Activated B cell treated with CpG ODN at 0.5 μM for 24 hours (primary cell): ENCODE data around the gene CCM2L. TPM values are rescaled to one million over a fixed set of nuclear protein-coding genes. Genes with fewer than 3 reads are reported as not detected.

Experiments
- ATAC-seq: fragments of 200-7000 bp; cut with Tn5 transposase; one replicate; pipeline ENCODE4 v1.10.0; 2021; ENCODE audit warnings: low read depth, mild to moderate bottlenecking, moderate library complexity
- CTCF ChIA-PET: fragments of 350-600 bp; sonication (Branson Sonifier 250); formaldehyde crosslinking; loops from one replicate; lab custom pipeline; 2021; ENCODE audit warnings: antibody characterized with exemption; lab: Charles Lee
- POLR2A ChIA-PET: fragments of 350-600 bp; sonication (Branson Sonifier 250); formaldehyde crosslinking; loops from one replicate; lab custom pipeline; 2021; ENCODE audit warnings: antibody characterized with exemption; lab: Charles Lee
- DNase-seq: peaks from one replicate; pipeline ENCODE4 v3.0.0; 2022
- H3K27ac Mint-ChIP-seq: one replicate; pipeline ENCODE4 v1.8.0; 2020; ENCODE audit warnings: mixed read lengths
- H3K27me3 Mint-ChIP-seq: one replicate; pipeline ENCODE4 v1.8.0; 2021; ENCODE audit warnings: mixed read lengths
- H3K36me3 Mint-ChIP-seq: one replicate; pipeline ENCODE4 v1.8.0; 2021; ENCODE audit warnings: low read depth, mixed read lengths
- H3K4me1 Mint-ChIP-seq: one replicate; pipeline ENCODE4 v1.8.0; 2021; ENCODE audit warnings: mixed read lengths
- H3K4me3 Mint-ChIP-seq: one replicate; pipeline ENCODE4 v1.8.0; 2020; ENCODE audit warnings: mild to moderate bottlenecking, mixed read lengths
- H3K9me3 Mint-ChIP-seq: one replicate; pipeline ENCODE4 v1.8.0; 2020; ENCODE audit warnings: mixed read lengths
- intact Hi-C: fragments of 100-400 bp; cut with micrococcal nuclease; formaldehyde crosslinking; loops from one replicate; pipeline ENCODE4 v1.15.1; 2024
- total RNA-seq: library from RNA; stranded (reverse); gene quantifications from 2 replicates; pipeline ENCODE4 v1.2.3, GENCODE V29; 2022
- TF ChIP-seq, protein P1 (sequence below): fragments of 200-600 bp; IDR thresholded peaks from one replicate; pipeline ENCODE4 v1.8.0; 2022; ENCODE audit warnings: antibody characterized with exemption, mild to moderate bottlenecking

Gene CCM2L
- total RNA-seq, 1 donor from 2014 or later: 0.11 TPM

GRCh38 chr20:32062776-32063170 lies 52.5 kb downstream of the CCM2L start:
- intact Hi-C loops: loop anchor here (1.0 kb wide), 2 partner anchors 10 to 27 kb away; partner anchors contain the start of gene HCK
- POLR2A ChIA-PET: interaction anchor here (0.6 to 2.8 kb wide), 10 partner anchors 10 to 29 kb away, joined by 3 to 39 read pairs (median 5); partner anchors contain the start of gene HCK
- Mint-ChIP-seq H3K27ac (peak overlapping the region; percentile 75), H3K36me3 (peaks cover 59% of the 10 kb centered on the region), H3K4me1 (peaks cover 54% of the 10 kb centered on the region), H3K27me3 (no peaks in the 10 kb centered on the region), H3K4me3 (peak overlapping the region; percentile 35), H3K9me3 (no peaks in the 10 kb centered on the region)
- TF ChIP-seq, protein P1, sequence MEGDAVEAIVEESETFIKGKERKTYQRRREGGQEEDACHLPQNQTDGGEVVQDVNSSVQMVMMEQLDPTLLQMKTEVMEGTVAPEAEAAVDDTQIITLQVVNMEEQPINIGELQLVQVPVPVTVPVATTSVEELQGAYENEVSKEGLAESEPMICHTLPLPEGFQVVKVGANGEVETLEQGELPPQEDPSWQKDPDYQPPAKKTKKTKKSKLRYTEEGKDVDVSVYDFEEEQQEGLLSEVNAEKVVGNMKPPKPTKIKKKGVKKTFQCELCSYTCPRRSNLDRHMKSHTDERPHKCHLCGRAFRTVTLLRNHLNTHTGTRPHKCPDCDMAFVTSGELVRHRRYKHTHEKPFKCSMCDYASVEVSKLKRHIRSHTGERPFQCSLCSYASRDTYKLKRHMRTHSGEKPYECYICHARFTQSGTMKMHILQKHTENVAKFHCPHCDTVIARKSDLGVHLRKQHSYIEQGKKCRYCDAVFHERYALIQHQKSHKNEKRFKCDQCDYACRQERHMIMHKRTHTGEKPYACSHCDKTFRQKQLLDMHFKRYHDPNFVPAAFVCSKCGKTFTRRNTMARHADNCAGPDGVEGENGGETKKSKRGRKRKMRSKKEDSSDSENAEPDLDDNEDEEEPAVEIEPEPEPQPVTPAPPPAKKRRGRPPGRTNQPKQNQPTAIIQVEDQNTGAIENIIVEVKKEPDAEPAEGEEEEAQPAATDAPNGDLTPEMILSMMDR: no peak
- ATAC-seq (peak; percentile 84), DNase-seq (no peak)
- CTCF ChIA-PET: interaction anchor here (1.0 to 2.2 kb wide), 4 partner anchors 10 to 31 kb away, joined by 5 to 17 read pairs (median 6); partner anchors contain the start of gene HCK

GRCh38 chr20:32063695-32064094 lies 53.5 kb downstream of the CCM2L start:
- TF ChIP-seq, protein P1: no peak
- Mint-ChIP-seq H3K4me3 (no peak overlapping the region), H3K36me3 (peaks cover 57% of the 10 kb centered on the region), H3K27me3 (no peaks in the 10 kb centered on the region), H3K9me3 (no peaks in the 10 kb centered on the region), H3K27ac (no peak overlapping the region), H3K4me1 (peaks cover 49% of the 10 kb centered on the region)
- ChIA-PET POLR2A (interaction anchor here (1.0 to 2.8 kb wide), 5 partner anchors 8 to 29 kb away, joined by 3 to 39 read pairs (median 16); partner anchors contain the start of gene HCK), CTCF (interaction anchor here (1.0 to 2.2 kb wide), 2 partner anchors 28 kb away, joined by 3 to 17 read pairs; no protein-coding TSS in a partner anchor)
- intact Hi-C loops: no loop called here
- ATAC-seq (no peak), DNase-seq (no peak)

GRCh38 chr20:32064667-32065066 lies 54.4 kb downstream of the CCM2L start:
- Mint-ChIP-seq H3K9me3 (no peaks in the 10 kb centered on the region), H3K36me3 (peaks cover 59% of the 10 kb centered on the region), H3K27ac (no peak overlapping the region), H3K4me1 (peaks cover 52% of the 10 kb centered on the region), H3K27me3 (no peaks in the 10 kb centered on the region), H3K4me3 (no peak overlapping the region)
- intact Hi-C loops: no loop called here
- DNase-seq (no peak), ATAC-seq (no peak)
- CTCF ChIA-PET: no interaction called here
- POLR2A ChIA-PET: interaction anchor here (1.0 to 2.8 kb wide), 3 partner anchors 9 to 29 kb away, joined by 3 to 39 read pairs (median 21); partner anchors contain the start of gene HCK
- TF ChIP-seq, protein P1: no peak

- CTCF ChIA-PET: interaction anchor here (1.2 kb wide), 1 partner anchor 23 kb away, joined by 3 read pairs; no protein-coding TSS in a partner anchor
- H3K27ac Mint-ChIP-seq: peak overlapping the region; percentile 21
- H3K36me3 Mint-ChIP-seq: peaks cover 63% of the 10 kb centered on the region
- H3K4me3 Mint-ChIP-seq: no peak overlapping the region
- ATAC-seq: no peak
- H3K27me3 Mint-ChIP-seq: no peaks in the 10 kb centered on the region
- H3K9me3 Mint-ChIP-seq: no peaks in the 10 kb centered on the region
- TF ChIP-seq, protein P1: no peak
- H3K4me1 Mint-ChIP-seq: peaks cover 52% of the 10 kb centered on the region
- POLR2A ChIA-PET: interaction anchor here (0.6 to 4.6 kb wide), 6 partner anchors 15 to 35 kb away, joined by 5 to 33 read pairs (median 8); partner anchors contain the start of gene HCK
- intact Hi-C loops: no loop called here
- DNase-seq: no peak
Measured at GRCh38 chr20:32067234-32067821, 57.1 kb downstream of the CCM2L start.

- TF ChIP-seq, protein P1: no peak
- intact Hi-C loops: loop anchor here (2.0 kb wide), 1 partner anchor 15 kb away; the partner anchor contains the start of gene HCK
- peaks cover 65% of the 10 kb centered on the region for H3K36me3 Mint-ChIP-seq
- DNase-seq (no peak), ATAC-seq (no peak)
- H3K27ac Mint-ChIP-seq: peak overlapping the region; percentile 35
- ChIA-PET CTCF (interaction anchor here (1.2 kb wide), 1 partner anchor 22 kb away, joined by 3 read pairs; no protein-coding TSS in a partner anchor), POLR2A (interaction anchor here (1.4 to 4.6 kb wide), 2 partner anchors 15 to 27 kb away, joined by 6 to 33 read pairs; partner anchors contain the start of gene HCK)
- H3K4me1 Mint-ChIP-seq: peaks cover 44% of the 10 kb centered on the region
- H3K9me3 Mint-ChIP-seq: no peaks in the 10 kb centered on the region
- no peak overlapping the region for H3K4me3 Mint-ChIP-seq
- H3K27me3 Mint-ChIP-seq: no peaks in the 10 kb centered on the region
Measured at GRCh38 chr20:32068174-32068573, 57.9 kb downstream of the CCM2L start.
